GM12874 (cell line): Measurements from ENCODE around the gene OR56B1.

Source experiments
- TF ChIP-seq, protein P1 (sequence below): IDR thresholded peaks from 2 replicates; pipeline ENCODE4 v1.5.1; 2011; ENCODE audit warnings: low read depth, mild to moderate bottlenecking, control low read depth, low read length, moderate library complexity; ENCODE audit not compliant: insufficient read depth

Gene OR56B1

GRCh38 chr11:5737670-5738392, 1.6 kb downstream of the OR56B1 start:
- TF ChIP-seq, protein P1, sequence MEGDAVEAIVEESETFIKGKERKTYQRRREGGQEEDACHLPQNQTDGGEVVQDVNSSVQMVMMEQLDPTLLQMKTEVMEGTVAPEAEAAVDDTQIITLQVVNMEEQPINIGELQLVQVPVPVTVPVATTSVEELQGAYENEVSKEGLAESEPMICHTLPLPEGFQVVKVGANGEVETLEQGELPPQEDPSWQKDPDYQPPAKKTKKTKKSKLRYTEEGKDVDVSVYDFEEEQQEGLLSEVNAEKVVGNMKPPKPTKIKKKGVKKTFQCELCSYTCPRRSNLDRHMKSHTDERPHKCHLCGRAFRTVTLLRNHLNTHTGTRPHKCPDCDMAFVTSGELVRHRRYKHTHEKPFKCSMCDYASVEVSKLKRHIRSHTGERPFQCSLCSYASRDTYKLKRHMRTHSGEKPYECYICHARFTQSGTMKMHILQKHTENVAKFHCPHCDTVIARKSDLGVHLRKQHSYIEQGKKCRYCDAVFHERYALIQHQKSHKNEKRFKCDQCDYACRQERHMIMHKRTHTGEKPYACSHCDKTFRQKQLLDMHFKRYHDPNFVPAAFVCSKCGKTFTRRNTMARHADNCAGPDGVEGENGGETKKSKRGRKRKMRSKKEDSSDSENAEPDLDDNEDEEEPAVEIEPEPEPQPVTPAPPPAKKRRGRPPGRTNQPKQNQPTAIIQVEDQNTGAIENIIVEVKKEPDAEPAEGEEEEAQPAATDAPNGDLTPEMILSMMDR: no peak

- TF ChIP-seq, protein P1: no peak
Observed at GRCh38 chr11:5738431-5738830, 2.2 kb downstream of the OR56B1 start.

DNA sequence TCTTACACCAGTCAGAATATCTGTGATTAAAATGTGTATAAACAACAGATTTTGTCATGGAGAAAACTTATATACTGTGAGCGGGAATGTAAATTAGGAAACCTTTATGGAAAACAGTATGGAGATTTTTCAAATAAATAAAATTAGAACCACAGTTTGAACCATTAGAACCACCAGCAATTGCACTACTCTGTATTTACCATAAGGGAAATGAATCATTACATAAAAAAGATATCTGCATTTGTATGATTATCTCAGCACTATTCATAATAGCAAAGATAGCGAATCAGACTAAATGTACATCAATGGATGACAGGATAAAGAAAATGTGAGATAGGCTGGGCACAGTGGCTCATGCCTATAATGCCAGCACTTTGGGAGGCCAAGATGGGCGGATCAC, 10.4 kb downstream of the OR56B1 start:
- TF ChIP-seq, protein P1: no peak

- TF ChIP-seq, protein P1: no peak
Observed at GRCh38 chr11:5749836-5750235, 13.6 kb downstream of the OR56B1 start.

DNA sequence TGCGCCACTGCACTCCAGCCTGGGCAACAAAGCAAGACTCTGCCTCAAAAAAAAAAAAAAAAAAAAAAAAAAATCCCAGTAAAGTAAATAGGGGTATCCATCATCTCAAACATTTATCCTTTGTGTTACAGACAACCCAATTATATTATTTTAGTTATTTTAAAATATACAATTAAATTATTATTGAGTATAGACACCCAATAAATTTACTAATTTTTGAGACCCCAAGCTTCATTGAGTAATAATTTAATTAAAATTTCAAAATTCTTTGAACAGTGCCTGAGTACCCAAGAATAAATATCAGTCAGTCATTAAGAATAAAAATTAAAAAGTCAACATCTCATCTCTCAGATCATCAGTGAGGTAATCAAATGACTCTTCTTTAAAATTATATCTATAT, 17.7 kb downstream of the OR56B1 start, which contains the start of gene OR52N4:
TSS of gene OR52N4 (plus strand) at position 301 of the 400 bp plus-strand sequence. CDS start 498 bp downstream, outside the sequence.
- TF ChIP-seq, protein P1: no peak

DNA sequence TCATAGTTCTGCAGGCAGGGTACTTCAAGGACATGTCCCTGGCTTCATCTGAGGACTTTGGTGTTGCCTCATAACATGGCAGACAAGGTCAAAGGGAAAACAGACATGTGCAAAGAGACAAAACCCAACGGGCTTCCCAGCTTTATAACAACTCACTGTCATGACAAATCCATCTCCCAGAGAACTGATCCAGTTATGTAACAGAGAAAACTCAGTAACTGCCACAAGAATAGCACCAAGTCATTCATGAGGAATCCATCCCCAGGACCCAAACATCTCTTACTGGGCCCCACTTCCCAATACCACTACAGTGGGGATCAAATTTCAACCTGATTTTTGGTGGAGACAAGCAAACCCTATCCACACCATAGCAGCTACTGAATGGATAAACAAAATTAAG, 30.8 kb downstream of the OR56B1 start:
- TF ChIP-seq, protein P1: no peak

DNA sequence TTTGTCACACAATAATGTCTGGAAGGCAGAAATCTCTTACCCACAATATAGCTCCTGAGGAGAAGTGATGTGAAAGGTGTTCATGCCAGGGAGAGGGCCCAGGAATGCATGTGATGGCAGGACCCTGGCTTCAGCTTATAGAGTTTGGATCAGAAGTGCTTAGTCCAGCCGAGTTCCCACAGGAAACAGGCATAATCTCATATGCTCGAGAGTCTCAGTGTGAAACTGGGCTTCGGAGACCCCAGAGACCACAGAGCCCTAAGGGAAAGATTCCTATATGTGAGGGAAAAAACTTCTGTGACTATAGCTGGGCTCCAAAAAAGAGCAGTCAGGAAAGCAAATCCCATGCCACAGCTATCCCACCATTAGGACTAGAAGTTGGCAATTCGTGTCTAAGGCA, 47.0 kb downstream of the OR56B1 start, which contains the start of gene OR52N5:
TSS of gene OR52N5 (minus strand) at position 101 of the 400 bp plus-strand sequence. CDS start 4,721 bp downstream, outside the sequence.
- TF ChIP-seq, protein P1: no peak
